Upper lobe of right lung (tissue), 1 donor: ENCODE results near the gene PHF14. TPM values are rescaled to one million over a fixed set of nuclear protein-coding genes. Genes with fewer than 3 reads are reported as not detected.

Experiments
- ATAC-seq: fragments of 200-7000 bp; cut with Tn5 transposase; one replicate; pipeline ENCODE4 v1.9.1; 2020; ENCODE audit warnings: mild to moderate bottlenecking, moderate library complexity
- DNase-seq: peaks from one replicate; pipeline ENCODE4 v3.0.0-alpha.2; 2020
- H3K27ac ChIP-seq: fragments of 200-600 bp; one replicate; pipeline ENCODE4 v1.8.0; 2022
- H3K27me3 ChIP-seq: fragments of 200-600 bp; one replicate; pipeline ENCODE4 v1.8.0; 2022; ENCODE audit warnings: mild to moderate bottlenecking
- H3K36me3 ChIP-seq: fragments of 200-600 bp; one replicate; pipeline ENCODE4 v1.8.0; 2022
- H3K4me1 ChIP-seq: fragments of 200-600 bp; one replicate; pipeline ENCODE4 v1.8.0; 2022
- H3K4me3 ChIP-seq: fragments of 200-600 bp; one replicate; pipeline ENCODE4 v1.8.0; 2022; ENCODE audit warnings: mild to moderate bottlenecking
- H3K9me3 ChIP-seq: fragments of 200-600 bp; one replicate; pipeline ENCODE4 v1.8.0; 2022
- CTCF ChIP-seq: fragments of 200-600 bp; IDR thresholded peaks from one replicate; pipeline ENCODE4 v1.8.0; 2022; ENCODE audit warnings: antibody characterized with exemption
- intact Hi-C: fragments of 100-400 bp; cut with DNase I; formaldehyde crosslinking; loops from one replicate; pipeline ENCODE4 v1.11.0; 2022
- total RNA-seq: library from RNA; stranded (reverse); fragmentation: NEBNext Ultra II Directional; extraction: Animal tissue kit (Norgen Biotek cat#: 25700); gene quantifications from one replicate; pipeline ENCODE4 v1.2.1, GENCODE V29; 2021
- donor health status: DM: no; HTN: yes; CAD: no; lungs with severe emphysema.

The PHF14 gene
- total RNA-seq, 1 donor from 2014 or later: 30.4 TPM

DNA sequence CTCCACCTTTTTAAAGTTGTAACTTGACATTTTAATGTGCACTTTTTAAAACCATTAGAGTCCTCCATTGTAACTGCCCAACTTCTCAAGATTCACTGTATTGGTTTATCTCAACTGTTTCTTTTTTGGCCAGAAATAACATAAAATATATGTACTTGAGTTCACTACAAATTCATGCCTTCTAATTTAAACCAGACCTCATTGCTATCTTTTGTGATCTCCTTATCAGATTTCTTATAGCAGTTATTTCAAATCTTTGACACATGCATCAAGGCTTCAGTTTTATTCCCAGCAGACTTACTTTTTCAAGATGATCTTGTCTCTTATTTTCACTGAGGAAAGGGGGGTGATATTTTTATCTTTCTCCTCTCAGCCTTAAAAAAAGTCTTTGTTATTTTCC lies 154.3 kb downstream of the PHF14 start:
- no peak overlapping the region for H3K4me3 ChIP-seq
- H3K9me3 ChIP-seq: no peaks in the 10 kb centered on the region
- DNase-seq: no peak
- TF ChIP-seq CTCF: no peak
- H3K27me3 ChIP-seq: no peaks in the 10 kb centered on the region
- no peak for ATAC-seq
- H3K27ac ChIP-seq: no peak overlapping the region
- no peaks in the 10 kb centered on the region for H3K4me1 ChIP-seq
- intact Hi-C loops: no loop called here
- H3K36me3 ChIP-seq: no peaks in the 10 kb centered on the region

- Histone ChIP-seq H3K9me3 (no peaks in the 10 kb centered on the region), H3K4me3 (no peak overlapping the region), H3K27ac (no peak overlapping the region), H3K27me3 (no peaks in the 10 kb centered on the region), H3K4me1 (no peaks in the 10 kb centered on the region), H3K36me3 (no peaks in the 10 kb centered on the region)
- no peak for ATAC-seq
- no peak for TF ChIP-seq CTCF
- intact Hi-C loops: no loop called here
- DNase-seq: no peak
Observed at GRCh38 chr7:11128498-11128897, 154.8 kb downstream of the PHF14 start.

GRCh38 chr7:11130012-11130411 lies 156.3 kb downstream of the PHF14 start:
- Histone ChIP-seq H3K4me1 (no peaks in the 10 kb centered on the region), H3K36me3 (peaks cover 7% of the 10 kb centered on the region), H3K9me3 (no peaks in the 10 kb centered on the region), H3K27ac (no peak overlapping the region), H3K27me3 (no peaks in the 10 kb centered on the region), H3K4me3 (no peak overlapping the region)
- DNase-seq: no peak
- TF ChIP-seq CTCF: no peak
- intact Hi-C loops: no loop called here
- ATAC-seq: no peak

DNA sequence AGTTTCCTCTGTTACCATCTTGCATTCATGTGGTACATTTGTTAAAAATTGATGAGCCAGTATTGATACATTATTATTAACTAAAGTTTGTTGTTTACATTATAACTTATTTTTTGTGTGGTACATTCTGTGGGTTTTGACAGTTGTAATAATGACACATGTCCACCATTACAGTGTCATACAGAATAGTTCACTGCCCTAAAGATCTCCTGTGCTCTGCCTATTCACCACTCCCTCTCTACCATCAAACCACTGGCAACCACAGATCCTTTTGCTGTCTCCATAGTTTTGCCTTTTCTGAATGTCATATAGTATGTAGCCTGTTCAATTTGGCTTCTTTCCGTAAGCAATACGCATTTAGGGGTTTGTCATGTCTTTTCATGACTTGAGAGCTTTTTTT lies 156.9 kb downstream of the PHF14 start:
- Histone ChIP-seq H3K27me3 (no peaks in the 10 kb centered on the region), H3K27ac (no peak overlapping the region), H3K9me3 (no peaks in the 10 kb centered on the region), H3K4me1 (no peaks in the 10 kb centered on the region), H3K4me3 (no peak overlapping the region), H3K36me3 (peaks cover 7% of the 10 kb centered on the region)
- intact Hi-C loops: no loop called here
- DNase-seq (no peak), ATAC-seq (no peak)
- TF ChIP-seq CTCF: no peak

DNA sequence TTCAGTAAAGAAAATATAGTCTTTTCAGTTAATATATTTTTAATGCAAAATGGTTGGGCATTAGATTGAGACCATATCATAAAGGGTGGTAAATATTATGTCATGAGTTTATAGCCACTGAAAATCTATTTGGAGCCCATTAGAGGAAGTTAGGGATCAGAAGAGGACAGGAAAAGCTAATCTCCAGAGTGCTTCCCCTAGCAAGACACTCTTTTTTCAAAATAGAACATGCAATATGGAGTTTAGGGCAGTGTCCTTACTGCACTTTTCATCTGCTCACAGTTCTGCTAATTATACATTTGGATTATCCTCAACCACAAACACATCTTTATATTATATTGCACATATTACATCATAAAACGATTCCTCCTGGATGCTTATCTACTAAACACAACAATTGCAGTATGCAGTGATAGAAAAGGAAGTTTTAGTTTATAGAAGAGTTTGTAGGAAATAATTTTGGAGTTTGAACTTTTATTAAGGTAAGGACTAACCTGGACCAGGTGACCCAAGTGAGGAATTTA lies 159.8 kb downstream of the PHF14 start:
- Histone ChIP-seq H3K4me3 (no peak overlapping the region), H3K36me3 (peaks cover 7% of the 10 kb centered on the region), H3K27ac (no peak overlapping the region), H3K9me3 (no peaks in the 10 kb centered on the region), H3K4me1 (no peaks in the 10 kb centered on the region), H3K27me3 (no peaks in the 10 kb centered on the region)
- intact Hi-C loops: no loop called here
- DNase-seq: no peak
- ATAC-seq: no peak
- TF ChIP-seq CTCF: no peak

DNA sequence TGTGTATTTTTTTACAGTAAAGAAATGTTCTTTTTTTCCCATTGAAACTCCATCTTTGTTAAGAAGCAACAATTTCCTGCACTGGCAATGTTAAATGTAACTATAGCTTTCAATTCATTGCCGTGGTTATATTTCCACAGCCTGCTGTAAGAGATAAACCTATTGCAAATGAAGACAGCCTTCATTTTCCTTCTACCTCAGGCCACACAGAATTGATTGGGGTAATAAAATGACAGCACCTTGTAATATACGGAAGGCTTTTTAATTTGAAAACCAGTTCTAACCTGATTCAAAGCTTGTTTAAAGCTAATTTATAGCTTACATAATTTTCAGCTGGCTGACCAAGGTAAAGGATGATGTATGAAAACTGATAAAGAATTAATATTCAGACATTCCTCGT lies 161.9 kb downstream of the PHF14 start:
- H3K4me3 ChIP-seq: no peak overlapping the region
- no peak overlapping the region for H3K27ac ChIP-seq
- no peaks in the 10 kb centered on the region for H3K27me3 ChIP-seq
- no peaks in the 10 kb centered on the region for H3K9me3 ChIP-seq
- H3K36me3 ChIP-seq: peaks cover 7% of the 10 kb centered on the region
- intact Hi-C loops: no loop called here
- no peaks in the 10 kb centered on the region for H3K4me1 ChIP-seq
- no peak for DNase-seq
- TF ChIP-seq CTCF: no peak
- no peak for ATAC-seq
